ENCODE measurements around the gene MEGF6.

MEGF6 gene

GRCh38 chr1:3609016-3609768 is 2.1 kb downstream of the MEGF6 start:
- DNase-seq = no peak

- DNase-seq = no peak
These were observed 3.2 kb downstream of the MEGF6 start for GRCh38 chr1:3608154-3608553.

GRCh38 chr1:3607703-3608065 is 3.6 kb downstream of the MEGF6 start:
- no peak for DNase-seq

GRCh38 chr1:3606779-3607702 is 4.3 kb downstream of the MEGF6 start:
- DNase-seq = no peak

GRCh38 chr1:3604997-3605823 is 6.1 kb downstream of the MEGF6 start:
- no peak for DNase-seq

- DNase-seq = no peak
These were observed 6.8 kb downstream of the MEGF6 start for GRCh38 chr1:3604468-3604974.

GRCh38 chr1:3603571-3604467 is 7.5 kb downstream of the MEGF6 start:
- no peak for DNase-seq

- DNase-seq = no peak
These were observed 8.2 kb downstream of the MEGF6 start for GRCh38 chr1:3603156-3603555.

- no peak for DNase-seq
These were observed 8.9 kb downstream of the MEGF6 start for GRCh38 chr1:3602375-3602774.

GRCh38 chr1:3601743-3602142 is 9.6 kb downstream of the MEGF6 start:
- no peak for DNase-seq

- no peak for DNase-seq
These were observed 11.0 kb downstream of the MEGF6 start for GRCh38 chr1:3600354-3600753.

- DNase-seq = no peak
These were observed 11.5 kb downstream of the MEGF6 start for GRCh38 chr1:3599816-3600215.

GRCh38 chr1:3599286-3599811 is 12.0 kb downstream of the MEGF6 start:
- DNase-seq = no peak

GRCh38 chr1:3598522-3599285 is 12.6 kb downstream of the MEGF6 start:
- no peak for DNase-seq

GRCh38 chr1:3598051-3598491 is 13.2 kb downstream of the MEGF6 start:
- DNase-seq = no peak

GRCh38 chr1:3597599-3597964 is 13.7 kb downstream of the MEGF6 start:
- peak; percentile 18 to 25 for DNase-seq

GRCh38 chr1:3596663-3597598 is 14.4 kb downstream of the MEGF6 start:
- DNase-seq = no peak

- no peak for DNase-seq
These were observed 15.4 kb downstream of the MEGF6 start for GRCh38 chr1:3595949-3596348.

- no peak for DNase-seq
These were observed 16.5 kb downstream of the MEGF6 start for GRCh38 chr1:3594706-3595377.

Data from CD4-positive, alpha-beta T cell treated with Interferon alpha-2 for 1 hour (primary cell).